ENCODE results near the gene MS4A10.

Gene MS4A10

GRCh38 chr11:60791153-60791933 is 6.2 kb downstream of the MS4A10 start:
- H3K27ac ChIP-seq (ENCODE audit: low read length), result no peak overlapping the region
- H3K36me3 ChIP-seq (ENCODE audit: control insufficient read depth in 1 of 2, insufficient read depth in 2 of 2, low read length in 2 of 2), result no peaks in the 10 kb centered on the region
- H3K4me3 ChIP-seq (ENCODE audit: low read depth in 1 of 2, low read length in 2 of 2), result no peak overlapping the region
- peaks cover 0 to 9% of the 10 kb centered on the region in 2 donors for H3K4me1 ChIP-seq (ENCODE audit: control insufficient read depth in 1 of 2, insufficient read depth in 2 of 2, low read length in 2 of 2)
- no peaks in the 10 kb centered on the region for H3K9me3 ChIP-seq (ENCODE audit: control insufficient read depth in 1 of 2, low read length in 2 of 2)
- H3K27me3 ChIP-seq (ENCODE audit: low read depth, low read length), result no peaks in the 10 kb centered on the region

- Histone ChIP-seq H3K27me3 (ENCODE audit: low read depth, low read length) (no peaks in the 10 kb centered on the region), H3K9me3 (ENCODE audit: control insufficient read depth in 1 of 2, low read length in 2 of 2) (no peaks in the 10 kb centered on the region), H3K27ac (ENCODE audit: low read length) (no peak overlapping the region), H3K36me3 (ENCODE audit: control insufficient read depth in 1 of 2, insufficient read depth in 2 of 2, low read length in 2 of 2) (no peaks in the 10 kb centered on the region), H3K4me3 (ENCODE audit: low read depth in 1 of 2, low read length in 2 of 2) (no peak overlapping the region), H3K4me1 (ENCODE audit: control insufficient read depth in 1 of 2, insufficient read depth in 2 of 2, low read length in 2 of 2) (no peaks in the 10 kb centered on the region)
These were observed 7.4 kb downstream of the MS4A10 start for GRCh38 chr11:60792521-60792920.

GRCh38 chr11:60795291-60795690 is 10.2 kb downstream of the MS4A10 start:
- H3K4me3 ChIP-seq (ENCODE audit: low read depth in 1 of 2, low read length in 2 of 2), result no peak overlapping the region
- no peaks in the 10 kb centered on the region for H3K36me3 ChIP-seq (ENCODE audit: control insufficient read depth in 1 of 2, insufficient read depth in 2 of 2, low read length in 2 of 2)
- no peak overlapping the region for H3K27ac ChIP-seq (ENCODE audit: low read length)
- no peaks in the 10 kb centered on the region for H3K9me3 ChIP-seq (ENCODE audit: control insufficient read depth in 1 of 2, low read length in 2 of 2)
- H3K4me1 ChIP-seq (ENCODE audit: control insufficient read depth in 1 of 2, insufficient read depth in 2 of 2, low read length in 2 of 2), result no peaks in the 10 kb centered on the region
- no peaks in the 10 kb centered on the region for H3K27me3 ChIP-seq (ENCODE audit: low read depth, low read length)

GRCh38 chr11:60797846-60798630 is 12.9 kb downstream of the MS4A10 start:
- H3K4me3 ChIP-seq (ENCODE audit: low read depth in 1 of 2, low read length in 2 of 2), result no peak overlapping the region
- H3K9me3 ChIP-seq (ENCODE audit: control insufficient read depth in 1 of 2, low read length in 2 of 2), result no peaks in the 10 kb centered on the region
- no peaks in the 10 kb centered on the region for H3K27me3 ChIP-seq (ENCODE audit: low read depth, low read length)
- H3K4me1 ChIP-seq (ENCODE audit: control insufficient read depth in 1 of 2, insufficient read depth in 2 of 2, low read length in 2 of 2), result no peaks in the 10 kb centered on the region
- H3K36me3 ChIP-seq (ENCODE audit: control insufficient read depth in 1 of 2, insufficient read depth in 2 of 2, low read length in 2 of 2), result no peaks in the 10 kb centered on the region
- no peak overlapping the region for H3K27ac ChIP-seq (ENCODE audit: low read length)

GRCh38 chr11:60798631-60799030 is 13.5 kb downstream of the MS4A10 start:
- no peaks in the 10 kb centered on the region for H3K9me3 ChIP-seq (ENCODE audit: control insufficient read depth in 1 of 2, low read length in 2 of 2)
- H3K4me3 ChIP-seq (ENCODE audit: low read depth in 1 of 2, low read length in 2 of 2), result no peak overlapping the region
- H3K4me1 ChIP-seq (ENCODE audit: control insufficient read depth in 1 of 2, insufficient read depth in 2 of 2, low read length in 2 of 2), result no peaks in the 10 kb centered on the region
- H3K27me3 ChIP-seq (ENCODE audit: low read depth, low read length), result no peaks in the 10 kb centered on the region
- H3K27ac ChIP-seq (ENCODE audit: low read length), result no peak overlapping the region
- no peaks in the 10 kb centered on the region for H3K36me3 ChIP-seq (ENCODE audit: control insufficient read depth in 1 of 2, insufficient read depth in 2 of 2, low read length in 2 of 2)

- Histone ChIP-seq H3K4me3 (ENCODE audit: low read depth in 1 of 2, low read length in 2 of 2) (no peak overlapping the region), H3K4me1 (ENCODE audit: control insufficient read depth in 1 of 2, insufficient read depth in 2 of 2, low read length in 2 of 2) (no peaks in the 10 kb centered on the region), H3K27me3 (ENCODE audit: low read depth, low read length) (no peaks in the 10 kb centered on the region), H3K36me3 (ENCODE audit: control insufficient read depth in 1 of 2, insufficient read depth in 2 of 2, low read length in 2 of 2) (no peaks in the 10 kb centered on the region), H3K27ac (ENCODE audit: low read length) (no peak overlapping the region), H3K9me3 (ENCODE audit: control insufficient read depth in 1 of 2, low read length in 2 of 2) (no peaks in the 10 kb centered on the region)
These were observed 16.1 kb downstream of the MS4A10 start for GRCh38 chr11:60801194-60801593.

- Histone ChIP-seq H3K36me3 (ENCODE audit: control insufficient read depth in 1 of 2, insufficient read depth in 2 of 2, low read length in 2 of 2) (no peaks in the 10 kb centered on the region), H3K27me3 (ENCODE audit: low read depth, low read length) (no peaks in the 10 kb centered on the region), H3K4me1 (ENCODE audit: control insufficient read depth in 1 of 2, insufficient read depth in 2 of 2, low read length in 2 of 2) (no peaks in the 10 kb centered on the region)
These were observed 18.3 kb downstream of the MS4A10 start for GRCh38 chr11:60803273-60803936.

GRCh38 chr11:60809249-60809648 is 24.1 kb downstream of the MS4A10 start:
- no peaks in the 10 kb centered on the region for H3K27me3 ChIP-seq (ENCODE audit: low read depth, low read length)
- no peaks in the 10 kb centered on the region for H3K4me1 ChIP-seq (ENCODE audit: control insufficient read depth in 1 of 2, insufficient read depth in 2 of 2, low read length in 2 of 2)
- H3K4me3 ChIP-seq (ENCODE audit: low read depth in 1 of 2, low read length in 2 of 2), result no peak overlapping the region
- H3K27ac ChIP-seq (ENCODE audit: low read length), result no peak overlapping the region
- no peaks in the 10 kb centered on the region for H3K9me3 ChIP-seq (ENCODE audit: control insufficient read depth in 1 of 2, low read length in 2 of 2)
- H3K36me3 ChIP-seq (ENCODE audit: control insufficient read depth in 1 of 2, insufficient read depth in 2 of 2, low read length in 2 of 2), result no peaks in the 10 kb centered on the region

More at GRCh38 chr11:60803273-60803936, 18.3 kb downstream of the MS4A10 start:
- Histone ChIP-seq H3K9me3 (ENCODE audit: control insufficient read depth in 1 of 2, low read length in 2 of 2) (no peaks in the 10 kb centered on the region), H3K4me3 (ENCODE audit: low read depth in 1 of 2, low read length in 2 of 2) (no peak overlapping the region), H3K27ac (ENCODE audit: low read length) (no peak overlapping the region)

- no peak overlapping the region for H3K4me3 ChIP-seq (ENCODE audit: low read depth in 1 of 2, low read length in 2 of 2)
- no peaks in the 10 kb centered on the region for H3K27me3 ChIP-seq (ENCODE audit: low read depth, low read length)
- no peaks in the 10 kb centered on the region for H3K36me3 ChIP-seq (ENCODE audit: control insufficient read depth in 1 of 2, insufficient read depth in 2 of 2, low read length in 2 of 2)
- H3K4me1 ChIP-seq (ENCODE audit: control insufficient read depth in 1 of 2, insufficient read depth in 2 of 2, low read length in 2 of 2), result no peaks in the 10 kb centered on the region
- H3K27ac ChIP-seq (ENCODE audit: low read length), result no peak overlapping the region
- H3K9me3 ChIP-seq (ENCODE audit: control insufficient read depth in 1 of 2, low read length in 2 of 2), result no peaks in the 10 kb centered on the region
These were observed 24.6 kb downstream of the MS4A10 start for GRCh38 chr11:60809691-60810090.

GRCh38 chr11:60810151-60810550 is 25.0 kb downstream of the MS4A10 start:
- no peaks in the 10 kb centered on the region for H3K9me3 ChIP-seq (ENCODE audit: control insufficient read depth in 1 of 2, low read length in 2 of 2)
- H3K36me3 ChIP-seq (ENCODE audit: control insufficient read depth in 1 of 2, insufficient read depth in 2 of 2, low read length in 2 of 2), result no peaks in the 10 kb centered on the region
- H3K4me3 ChIP-seq (ENCODE audit: low read depth in 1 of 2, low read length in 2 of 2), result no peak overlapping the region
- no peaks in the 10 kb centered on the region for H3K27me3 ChIP-seq (ENCODE audit: low read depth, low read length)
- H3K4me1 ChIP-seq (ENCODE audit: control insufficient read depth in 1 of 2, insufficient read depth in 2 of 2, low read length in 2 of 2), result no peaks in the 10 kb centered on the region
- no peak overlapping the region for H3K27ac ChIP-seq (ENCODE audit: low read length)

- Histone ChIP-seq H3K4me3 (ENCODE audit: low read depth in 1 of 2, low read length in 2 of 2) (no peak overlapping the region), H3K27ac (ENCODE audit: low read length) (no peak overlapping the region), H3K36me3 (ENCODE audit: control insufficient read depth in 1 of 2, insufficient read depth in 2 of 2, low read length in 2 of 2) (no peaks in the 10 kb centered on the region), H3K27me3 (ENCODE audit: low read depth, low read length) (no peaks in the 10 kb centered on the region), H3K9me3 (ENCODE audit: control insufficient read depth in 1 of 2, low read length in 2 of 2) (no peaks in the 10 kb centered on the region), H3K4me1 (ENCODE audit: control insufficient read depth in 1 of 2, insufficient read depth in 2 of 2, low read length in 2 of 2) (no peaks in the 10 kb centered on the region)
These were observed 25.4 kb downstream of the MS4A10 start for GRCh38 chr11:60810569-60810968.

All from muscle layer of duodenum (tissue), 2 donors.